ENCODE measurements around the gene TFEC.

TFEC gene

GRCh38 chr7:116045532-116045931 is 15.0 kb upstream of the TFEC start:
- no peak for DNase-seq (ENCODE audit: low read depth, low spot score)
- TF ChIP-seq SUZ12 (IDR thresholded peaks at IDR 0.05; ENCODE audit: extremely low read depth, insufficient read depth, insufficient read length) (no peak), YY1 (IDR thresholded peaks at IDR 0.05; ENCODE audit: insufficient read depth, insufficient read length) (no peak), ZNF274 (IDR thresholded peaks at IDR 0.05; ENCODE audit: low read depth, low read length) (no peak)
- H3K9ac ChIP-seq (ENCODE audit: insufficient read length, low read depth) = no peak overlapping the region
- no peaks in the 10 kb centered on the region for H3K4me1 ChIP-seq (ENCODE audit: insufficient read depth, insufficient read length)
- peaks cover 5% of the 10 kb centered on the region; the same call in 1 of the 2 replicates for H3K9me3 ChIP-seq (ENCODE audit: insufficient read depth, low read length)
- no peak overlapping the region for H3K4me3 ChIP-seq (ENCODE audit: insufficient read length, low read depth)
- H3K36me3 ChIP-seq (ENCODE audit: insufficient read depth, insufficient read length, low read length) = no peaks in the 10 kb centered on the region
- no peaks in the 10 kb centered on the region for H3K27me3 ChIP-seq (ENCODE audit: insufficient read depth, insufficient read length)

- Histone ChIP-seq H3K27me3 (ENCODE audit: insufficient read depth, insufficient read length) (no peaks in the 10 kb centered on the region), H3K9me3 (ENCODE audit: insufficient read depth, low read length) (no peaks in the 10 kb centered on the region)
- no peak for DNase-seq (ENCODE audit: low read depth, low spot score)
Measured at GRCh38 chr7:116041615-116042014, 11.1 kb upstream of the TFEC start.

GRCh38 chr7:116037401-116037800 is 6.8 kb upstream of the TFEC start:
- H3K36me3 ChIP-seq (ENCODE audit: insufficient read depth, insufficient read length, low read length) = no peaks in the 10 kb centered on the region
- H3K9ac ChIP-seq (ENCODE audit: insufficient read length, low read depth) = no peak overlapping the region
- H3K9me3 ChIP-seq (ENCODE audit: insufficient read depth, low read length) = no peaks in the 10 kb centered on the region
- H3K4me3 ChIP-seq (ENCODE audit: insufficient read length, low read depth) = no peak overlapping the region
- DNase-seq (ENCODE audit: low read depth, low spot score) = no peak
- no peak for TF ChIP-seq YY1 (IDR thresholded peaks at IDR 0.05; ENCODE audit: insufficient read depth, insufficient read length)
- TF ChIP-seq ZNF274 (IDR thresholded peaks at IDR 0.05; ENCODE audit: low read depth, low read length) = no peak
- TF ChIP-seq SUZ12 (IDR thresholded peaks at IDR 0.05; ENCODE audit: extremely low read depth, insufficient read depth, insufficient read length) = no peak
- no peaks in the 10 kb centered on the region for H3K4me1 ChIP-seq (ENCODE audit: insufficient read depth, insufficient read length)
- no peaks in the 10 kb centered on the region for H3K27me3 ChIP-seq (ENCODE audit: insufficient read depth, insufficient read length)

More at GRCh38 chr7:116041615-116042014, 11.1 kb upstream of the TFEC start:
- no peak overlapping the region for H3K4me3 ChIP-seq (ENCODE audit: insufficient read length, low read depth)
- H3K36me3 ChIP-seq (ENCODE audit: insufficient read depth, insufficient read length, low read length) = no peaks in the 10 kb centered on the region
- no peak overlapping the region for H3K9ac ChIP-seq (ENCODE audit: insufficient read length, low read depth)
- H3K4me1 ChIP-seq (ENCODE audit: insufficient read depth, insufficient read length) = no peaks in the 10 kb centered on the region
- TF ChIP-seq SUZ12 (IDR thresholded peaks at IDR 0.05; ENCODE audit: extremely low read depth, insufficient read depth, insufficient read length) (no peak), YY1 (IDR thresholded peaks at IDR 0.05; ENCODE audit: insufficient read depth, insufficient read length) (no peak), ZNF274 (IDR thresholded peaks at IDR 0.05; ENCODE audit: low read depth, low read length) (no peak)

- Histone ChIP-seq H3K9ac (ENCODE audit: insufficient read length, low read depth) (no peak overlapping the region), H3K4me3 (ENCODE audit: insufficient read length, low read depth) (no peak overlapping the region), H3K36me3 (ENCODE audit: insufficient read depth, insufficient read length, low read length) (no peaks in the 10 kb centered on the region), H3K9me3 (ENCODE audit: insufficient read depth, low read length) (no peaks in the 10 kb centered on the region), H3K4me1 (ENCODE audit: insufficient read depth, insufficient read length) (no peaks in the 10 kb centered on the region), H3K27me3 (ENCODE audit: insufficient read depth, insufficient read length) (no peaks in the 10 kb centered on the region)
- no peak for DNase-seq (ENCODE audit: low read depth, low spot score)
- TF ChIP-seq YY1 (IDR thresholded peaks at IDR 0.05; ENCODE audit: insufficient read depth, insufficient read length) = no peak
- TF ChIP-seq SUZ12 (IDR thresholded peaks at IDR 0.05; ENCODE audit: extremely low read depth, insufficient read depth, insufficient read length) = no peak
- no peak for TF ChIP-seq ZNF274 (IDR thresholded peaks at IDR 0.05; ENCODE audit: low read depth, low read length)
Measured at GRCh38 chr7:116034411-116034810, 3.8 kb upstream of the TFEC start.

GRCh38 chr7:116032886-116033285 is 2.3 kb upstream of the TFEC start:
- H3K4me1 ChIP-seq (ENCODE audit: insufficient read depth, insufficient read length) = no peaks in the 10 kb centered on the region
- no peaks in the 10 kb centered on the region for H3K9me3 ChIP-seq (ENCODE audit: insufficient read depth, low read length)
- H3K9ac ChIP-seq (ENCODE audit: insufficient read length, low read depth) = no peak overlapping the region
- no peak for TF ChIP-seq ZNF274 (IDR thresholded peaks at IDR 0.05; ENCODE audit: low read depth, low read length)
- no peak for TF ChIP-seq SUZ12 (IDR thresholded peaks at IDR 0.05; ENCODE audit: extremely low read depth, insufficient read depth, insufficient read length)
- TF ChIP-seq YY1 (IDR thresholded peaks at IDR 0.05; ENCODE audit: insufficient read depth, insufficient read length) = no peak
- H3K36me3 ChIP-seq (ENCODE audit: insufficient read depth, insufficient read length, low read length) = no peaks in the 10 kb centered on the region
- no peak for DNase-seq (ENCODE audit: low read depth, low spot score)
- no peaks in the 10 kb centered on the region for H3K27me3 ChIP-seq (ENCODE audit: insufficient read depth, insufficient read length)
- no peak overlapping the region for H3K4me3 ChIP-seq (ENCODE audit: insufficient read length, low read depth)

GRCh38 chr7:116028787-116029186 is 1.8 kb downstream of the TFEC start:
- Histone ChIP-seq H3K36me3 (ENCODE audit: insufficient read depth, insufficient read length, low read length) (no peaks in the 10 kb centered on the region), H3K4me1 (ENCODE audit: insufficient read depth, insufficient read length) (no peaks in the 10 kb centered on the region), H3K9me3 (ENCODE audit: insufficient read depth, low read length) (no peaks in the 10 kb centered on the region), H3K27me3 (ENCODE audit: insufficient read depth, insufficient read length) (no peaks in the 10 kb centered on the region), H3K4me3 (ENCODE audit: insufficient read length, low read depth) (no peak overlapping the region), H3K9ac (ENCODE audit: insufficient read length, low read depth) (no peak overlapping the region)
- TF ChIP-seq ZNF274 (IDR thresholded peaks at IDR 0.05; ENCODE audit: low read depth, low read length) = no peak
- no peak for TF ChIP-seq YY1 (IDR thresholded peaks at IDR 0.05; ENCODE audit: insufficient read depth, insufficient read length)
- TF ChIP-seq SUZ12 (IDR thresholded peaks at IDR 0.05; ENCODE audit: extremely low read depth, insufficient read depth, insufficient read length) = no peak
- DNase-seq (ENCODE audit: low read depth, low spot score) = no peak

GRCh38 chr7:116027786-116028185 is 2.8 kb downstream of the TFEC start:
- Histone ChIP-seq H3K4me1 (ENCODE audit: insufficient read depth, insufficient read length) (no peaks in the 10 kb centered on the region), H3K4me3 (ENCODE audit: insufficient read length, low read depth) (no peak overlapping the region), H3K9ac (ENCODE audit: insufficient read length, low read depth) (no peak overlapping the region), H3K36me3 (ENCODE audit: insufficient read depth, insufficient read length, low read length) (no peaks in the 10 kb centered on the region), H3K9me3 (ENCODE audit: insufficient read depth, low read length) (no peaks in the 10 kb centered on the region), H3K27me3 (ENCODE audit: insufficient read depth, insufficient read length) (no peaks in the 10 kb centered on the region)
- DNase-seq (ENCODE audit: low read depth, low spot score) = no peak
- TF ChIP-seq SUZ12 (IDR thresholded peaks at IDR 0.05; ENCODE audit: extremely low read depth, insufficient read depth, insufficient read length) = no peak
- TF ChIP-seq YY1 (IDR thresholded peaks at IDR 0.05; ENCODE audit: insufficient read depth, insufficient read length) = no peak
- TF ChIP-seq ZNF274 (IDR thresholded peaks at IDR 0.05; ENCODE audit: low read depth, low read length) = no peak
